ENCODE results near the gene LIMA1.

The LIMA1 gene

DNA sequence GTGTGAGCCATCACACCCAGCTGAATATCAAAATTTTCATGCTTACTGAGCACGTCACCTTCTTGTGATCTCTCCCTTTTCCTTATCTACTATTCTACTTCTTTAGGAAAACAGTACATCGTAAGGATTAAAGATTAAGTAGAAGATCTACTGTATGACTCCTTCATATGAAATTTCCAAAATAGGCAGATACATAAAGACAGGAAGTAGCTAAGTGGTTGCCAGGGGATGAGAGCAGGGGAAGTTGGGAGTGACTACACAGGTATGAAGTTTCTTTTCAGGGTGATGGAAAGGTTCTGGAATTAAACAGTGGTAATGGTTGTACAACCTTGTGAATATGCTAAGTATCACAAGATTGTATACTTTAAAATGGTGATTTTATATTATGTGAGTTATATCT, 79.6 kb downstream of the LIMA1 start:
- TF ChIP-seq POLR2A (IDR thresholded peaks at IDR 0.05; ENCODE audit: extremely low read depth, insufficient read length): no peak
- TF ChIP-seq MAX (IDR thresholded peaks at IDR 0.05; ENCODE audit: low read depth, low read length): no peak
- TF ChIP-seq CTCF (IDR thresholded peaks at IDR 0.05; ENCODE audit: low read depth, low read length): no peak
- TF ChIP-seq MYC (IDR thresholded peaks at IDR 0.05; ENCODE audit: low read depth, low read length): no peak
- no peak for DNase-seq (ENCODE audit: low read depth)
- no peak overlapping the region for H3K4me3 ChIP-seq (ENCODE audit: low read depth, low read length)

- DNase-seq (ENCODE audit: low read depth): no peak
- no peak overlapping the region for H3K4me3 ChIP-seq (ENCODE audit: low read depth, low read length)
- no peak for TF ChIP-seq POLR2A (IDR thresholded peaks at IDR 0.05; ENCODE audit: extremely low read depth, insufficient read length)
Observed at GRCh38 chr12:50201987-50202521, 81.3 kb downstream of the LIMA1 start.

DNA sequence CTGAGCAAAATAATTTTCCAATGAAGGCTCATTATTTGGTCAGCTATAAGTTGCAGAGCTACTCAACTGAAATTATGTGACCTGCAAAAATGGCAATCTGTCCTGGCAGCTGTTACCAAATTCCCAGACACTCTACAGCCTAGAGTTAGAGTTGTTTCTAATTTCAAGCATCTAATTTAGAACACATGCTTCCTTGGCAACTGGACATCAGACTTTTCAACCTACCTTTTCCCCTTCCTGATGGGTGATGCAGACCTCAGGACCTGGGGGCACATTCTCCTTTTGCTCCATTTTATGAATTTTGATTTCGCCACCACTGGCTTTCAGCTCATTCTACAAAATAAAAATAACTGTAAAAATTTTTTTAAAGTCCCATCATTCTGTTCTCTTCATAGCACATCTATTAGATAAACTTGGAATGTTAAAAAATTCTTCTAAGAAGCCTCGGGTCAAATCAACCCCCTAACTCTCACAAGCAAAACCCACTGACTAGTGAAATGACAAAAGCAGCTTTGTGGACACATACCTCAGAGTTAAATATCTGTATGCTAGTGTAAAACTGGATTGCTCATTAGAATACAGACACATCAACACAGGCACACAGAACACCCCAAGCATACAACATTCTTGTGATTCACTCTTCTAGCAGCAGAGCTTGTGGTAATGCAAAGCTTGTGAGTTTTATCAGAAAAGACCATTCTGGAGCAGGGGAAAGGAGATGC, 82.6 kb downstream of the LIMA1 start:
- DNase-seq (ENCODE audit: low read depth): no peak
- TF ChIP-seq MYC (IDR thresholded peaks at IDR 0.05; ENCODE audit: low read depth, low read length) (no peak), MAX (IDR thresholded peaks at IDR 0.05; ENCODE audit: low read depth, low read length) (no peak), CTCF (IDR thresholded peaks at IDR 0.05; ENCODE audit: low read depth, low read length) (no peak), POLR2A (IDR thresholded peaks at IDR 0.05; ENCODE audit: extremely low read depth, insufficient read length) (no peak)
- H3K4me3 ChIP-seq (ENCODE audit: low read depth, low read length): no peak overlapping the region

DNA sequence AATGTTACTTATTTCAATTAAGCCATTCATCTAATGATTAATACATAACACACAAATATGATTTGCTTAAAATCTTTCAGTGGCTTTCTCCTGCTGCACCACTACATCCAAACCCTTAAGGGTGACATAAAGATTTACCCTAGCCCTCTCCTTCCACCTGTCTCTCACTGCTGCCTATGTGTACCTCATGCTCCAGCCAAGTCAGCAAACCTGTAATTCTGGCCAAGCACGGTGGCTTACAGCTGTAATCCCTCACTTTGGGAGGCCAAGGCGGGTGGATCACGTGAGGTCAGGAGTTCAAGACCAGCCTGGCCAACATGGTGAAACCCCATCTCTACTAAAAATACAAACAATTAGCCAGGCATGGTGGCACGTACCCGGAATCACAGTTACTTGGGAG, 84.5 kb downstream of the LIMA1 start:
- no peak overlapping the region for H3K4me3 ChIP-seq (ENCODE audit: low read depth, low read length)
- TF ChIP-seq CTCF (IDR thresholded peaks at IDR 0.05; ENCODE audit: low read depth, low read length) (no peak), MYC (IDR thresholded peaks at IDR 0.05; ENCODE audit: low read depth, low read length) (no peak), MAX (IDR thresholded peaks at IDR 0.05; ENCODE audit: low read depth, low read length) (no peak), POLR2A (IDR thresholded peaks at IDR 0.05; ENCODE audit: extremely low read depth, insufficient read length) (no peak)
- DNase-seq (ENCODE audit: low read depth): no peak

DNA sequence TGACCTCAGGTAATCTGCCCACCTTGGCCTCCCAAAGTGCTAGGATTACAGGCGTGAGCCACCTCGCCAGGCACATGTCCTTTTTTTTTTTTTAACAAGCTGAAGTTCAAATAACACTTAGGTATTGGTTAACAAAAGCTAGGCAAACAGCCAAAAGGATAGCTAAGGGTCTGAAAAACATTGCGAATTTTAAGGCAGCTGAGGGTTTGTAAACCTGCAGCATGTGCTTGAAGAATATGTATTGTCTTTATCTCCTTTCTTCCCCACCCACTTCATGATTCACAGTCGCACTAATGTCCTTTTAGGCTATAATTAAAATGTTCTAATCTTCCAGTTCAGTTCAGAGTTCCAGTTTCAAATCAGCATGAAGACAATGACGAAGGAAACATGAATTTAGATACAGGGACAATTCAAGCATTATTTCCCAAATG, 86.0 kb downstream of the LIMA1 start:
- no peak for DNase-seq (ENCODE audit: low read depth)
- no peak overlapping the region for H3K4me3 ChIP-seq (ENCODE audit: low read depth, low read length)

More for the DNA sequence above, 86.0 kb downstream of the LIMA1 start:
- no peak for TF ChIP-seq POLR2A (IDR thresholded peaks at IDR 0.05; ENCODE audit: extremely low read depth, insufficient read length)
- TF ChIP-seq MAX (IDR thresholded peaks at IDR 0.05; ENCODE audit: low read depth, low read length): no peak
- TF ChIP-seq CTCF (IDR thresholded peaks at IDR 0.05; ENCODE audit: low read depth, low read length): no peak
- no peak for TF ChIP-seq MYC (IDR thresholded peaks at IDR 0.05; ENCODE audit: low read depth, low read length)

Data from NB4 (cell line).